Measurements from ENCODE around the gene KSR2.
"Not testable (repeated sequence)": the region's sequence is repeated elsewhere in the genome, so short reads cannot be mapped to it uniquely, and the experiment has no call there.

KSR2 gene

DNA sequence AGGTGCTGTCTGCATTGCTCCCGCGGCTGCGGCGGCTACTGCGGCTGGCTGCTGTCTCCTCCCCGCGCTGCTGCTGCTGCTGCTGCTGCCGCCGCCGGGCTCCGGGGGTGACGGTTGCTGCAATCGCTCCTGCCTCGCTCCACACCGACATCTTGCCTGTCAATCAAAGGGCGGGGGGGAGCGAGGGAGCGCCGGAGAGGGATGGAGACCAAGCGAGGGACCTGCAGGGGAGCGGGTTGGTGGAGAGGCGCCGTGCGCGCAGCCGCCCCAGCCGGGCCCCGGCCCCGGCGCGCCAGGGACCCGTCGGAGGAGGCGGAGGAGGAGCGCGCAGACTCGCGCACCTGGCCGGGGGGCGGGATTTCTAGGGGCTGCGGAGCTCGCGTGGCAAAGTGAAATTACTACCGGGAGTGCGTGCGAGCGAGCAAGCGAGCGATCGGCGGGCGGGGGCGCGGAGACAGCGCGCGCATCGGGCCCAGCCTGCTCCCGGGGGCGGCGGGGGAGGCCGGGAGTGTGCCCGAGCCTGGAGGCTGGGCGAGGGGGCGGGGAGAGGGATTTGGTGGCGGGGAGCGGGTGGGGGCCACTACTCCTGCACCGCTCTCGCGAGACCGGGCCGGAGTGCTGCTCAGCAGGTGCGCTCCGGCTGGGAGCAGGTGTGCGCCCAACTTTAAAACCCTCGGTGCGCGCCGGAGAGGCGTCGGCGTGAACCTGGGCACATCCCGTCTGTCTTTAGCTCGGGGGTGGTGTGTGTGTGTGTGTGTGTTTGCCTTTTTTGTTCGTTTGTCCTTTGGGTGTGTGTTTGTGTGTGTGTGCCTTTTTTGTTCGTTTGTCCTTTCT lies at the start of gene KSR2:
KSR2 (minus strand) TSS at position 165 of the 834 bp plus-strand sequence. CDS start 735 bp downstream, outside the sequence.
- DNase-seq (ENCODE audit: low read depth in 2 of 2), result peak; percentile 31 to 49

DNA sequence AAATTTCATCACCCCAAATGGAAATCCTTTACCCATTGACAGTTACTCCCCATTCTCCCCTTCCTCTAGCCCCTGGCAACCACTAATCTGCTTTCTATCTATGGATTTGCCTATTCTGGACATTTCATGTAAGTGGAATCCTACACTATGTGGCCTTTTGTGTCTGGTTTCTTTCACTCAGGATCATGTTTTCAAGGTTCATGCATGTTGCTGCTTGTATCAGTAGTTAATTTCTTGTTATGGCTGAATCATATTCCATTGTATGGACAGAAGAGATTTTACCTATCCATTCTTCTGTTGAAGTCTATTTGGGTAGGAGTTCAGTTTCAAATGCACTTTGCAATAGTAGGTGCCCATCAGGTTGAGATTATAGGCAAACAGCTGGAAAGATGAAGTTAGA lies 49.1 kb upstream of the KSR2 start:
- no peak for DNase-seq (ENCODE audit: low read depth in 2 of 2)

DNA sequence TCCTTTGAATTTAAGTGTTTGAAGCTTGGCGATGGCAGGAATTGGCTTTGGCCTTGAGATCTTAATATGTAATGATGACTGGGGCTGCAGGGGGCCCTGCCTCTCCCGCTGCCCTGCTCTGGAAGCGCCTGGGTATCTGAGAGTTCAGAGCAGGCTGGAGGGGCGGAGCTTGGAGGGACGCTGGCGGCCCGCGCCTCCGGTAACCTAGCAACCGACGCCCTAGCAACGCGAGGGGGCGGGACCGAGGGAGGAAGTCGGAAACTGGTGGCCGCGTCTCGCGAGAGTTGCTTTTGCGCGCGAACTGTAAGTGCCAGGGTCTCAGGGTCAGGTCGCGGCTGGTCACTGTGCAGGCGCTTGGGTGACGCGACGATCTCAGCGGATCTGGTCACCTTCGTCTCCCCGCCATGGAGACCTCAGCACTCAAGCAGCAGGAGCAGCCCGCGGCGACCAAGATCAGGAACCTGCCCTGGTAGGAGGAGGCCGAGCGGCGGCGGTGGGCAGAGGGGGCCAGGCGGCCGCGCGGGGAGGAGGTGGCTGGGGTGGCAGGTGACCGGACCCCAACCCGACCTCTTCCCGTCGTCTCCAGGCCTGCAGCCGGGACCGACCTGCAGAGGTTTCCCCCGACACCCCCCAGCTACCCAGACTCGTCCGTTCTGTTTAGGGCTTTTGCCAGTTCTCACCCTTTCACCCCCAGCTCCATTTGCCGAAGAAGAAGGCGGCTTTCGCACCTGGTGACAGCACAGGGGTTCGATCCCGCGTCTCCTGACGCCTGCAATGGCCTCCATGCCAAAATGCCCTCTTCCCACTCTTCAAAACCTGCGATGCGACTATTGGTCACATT lies 47.9 kb upstream of the KSR2 start, which contains the start of gene RFC5:
RFC5 (plus strand) TSS at position 280 of the 841 bp plus-strand sequence; CDS start at position 405, 125 bp downstream.
- DNase-seq (ENCODE audit: low read depth in 2 of 2), result peak; percentile 95 to 97

DNA sequence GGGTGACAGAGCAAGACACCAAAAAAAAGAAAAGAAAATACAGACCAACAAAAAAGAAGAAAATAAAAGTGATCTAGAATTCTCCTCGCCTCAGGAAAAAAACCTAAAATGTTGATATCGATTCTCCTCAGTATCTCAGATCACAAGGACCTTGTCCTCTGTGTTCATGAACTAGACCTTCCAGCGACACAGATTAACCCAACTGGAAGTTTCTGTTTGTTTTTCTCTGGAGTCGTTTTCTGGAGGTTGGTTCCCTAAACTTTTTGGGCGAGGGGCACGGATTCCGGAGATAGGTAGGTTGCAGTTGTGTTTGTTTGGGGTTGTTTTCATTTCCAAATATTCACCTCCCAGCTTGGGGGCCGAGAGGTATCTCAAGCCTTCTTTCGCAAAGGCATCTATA lies 47.2 kb upstream of the KSR2 start:
- DNase-seq (ENCODE audit: low read depth in 2 of 2), result no peak

DNA sequence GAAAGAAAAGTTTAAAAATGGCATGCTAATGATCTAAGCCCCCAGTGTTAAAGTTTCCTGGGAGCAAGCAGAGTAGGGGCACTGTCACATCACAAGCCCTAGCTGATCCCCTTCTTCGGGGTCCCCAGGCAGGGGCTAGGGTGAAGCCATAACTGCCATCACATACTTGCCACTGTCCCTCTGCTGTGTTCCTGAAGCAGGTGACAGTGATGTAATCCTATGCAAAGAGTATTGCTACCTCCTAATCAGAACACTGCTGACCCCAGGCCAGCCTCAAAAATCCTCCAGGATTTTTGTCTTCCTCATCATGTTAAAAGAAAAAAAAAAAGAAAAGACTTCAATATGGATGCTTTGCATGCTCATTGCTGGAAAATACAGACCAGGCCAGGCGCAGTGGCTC lies 46.5 kb upstream of the KSR2 start:
- DNase-seq (ENCODE audit: low read depth in 2 of 2), result no peak

DNA sequence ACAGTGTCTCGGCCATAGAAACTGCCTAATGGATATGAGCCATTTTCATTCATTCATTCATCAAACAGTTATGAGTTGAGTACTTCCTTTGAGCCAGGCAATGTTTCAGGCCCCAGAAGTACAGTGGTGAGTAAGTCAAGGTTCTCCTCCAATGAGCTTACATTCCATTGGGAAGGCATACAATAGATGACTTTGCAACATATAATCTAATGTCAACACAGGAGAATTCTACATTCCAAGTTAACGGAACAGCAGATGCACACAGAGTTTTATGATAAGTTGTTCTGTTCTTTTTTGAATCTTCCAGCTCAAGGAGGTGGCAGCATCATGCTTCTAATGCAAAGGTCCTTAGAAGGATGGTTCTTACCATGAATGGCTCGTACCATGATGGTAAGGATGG lies 44.5 kb upstream of the KSR2 start:
- DNase-seq (ENCODE audit: low read depth in 2 of 2), result no peak

DNA sequence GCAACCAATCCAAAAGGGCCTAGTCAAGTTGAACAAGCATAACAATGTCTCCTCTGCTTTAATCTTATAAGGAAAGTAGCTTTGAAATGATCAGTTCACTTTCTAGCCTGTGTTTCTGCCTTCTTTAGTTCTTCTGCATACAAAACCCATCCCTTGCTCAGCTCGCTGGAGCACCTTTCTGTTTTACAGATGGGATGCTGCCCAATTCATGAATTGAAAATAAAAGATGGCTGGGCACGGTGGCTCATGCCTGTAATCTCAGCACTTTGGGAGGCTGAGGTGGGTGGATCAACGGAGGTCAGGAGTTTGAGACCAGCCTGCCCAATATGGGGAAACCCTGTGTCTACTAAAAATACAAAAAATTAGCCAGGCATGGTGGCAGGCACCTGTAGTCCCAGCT lies 43.2 kb upstream of the KSR2 start:
- no peak for DNase-seq (ENCODE audit: low read depth in 2 of 2)

DNA sequence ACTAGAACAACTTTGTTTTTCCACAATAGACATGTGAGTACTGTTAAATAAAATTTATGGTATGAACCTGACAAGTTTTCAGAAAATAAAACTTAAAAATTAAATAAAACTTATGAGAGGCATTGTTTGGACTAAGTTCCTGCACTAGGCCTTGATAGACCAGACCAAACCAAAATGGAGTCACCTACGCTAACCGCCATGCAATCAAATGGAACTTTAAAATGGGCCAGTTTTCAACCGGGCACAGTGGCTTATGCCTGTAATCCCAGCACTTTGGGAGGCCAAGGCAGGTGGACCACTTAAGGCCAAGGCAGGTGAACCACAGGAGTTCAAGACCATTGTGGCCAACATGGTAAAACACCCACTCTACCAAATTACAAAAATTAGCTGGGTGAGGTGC lies 42.6 kb upstream of the KSR2 start:
- DNase-seq (ENCODE audit: low read depth in 2 of 2), result no peak

DNA sequence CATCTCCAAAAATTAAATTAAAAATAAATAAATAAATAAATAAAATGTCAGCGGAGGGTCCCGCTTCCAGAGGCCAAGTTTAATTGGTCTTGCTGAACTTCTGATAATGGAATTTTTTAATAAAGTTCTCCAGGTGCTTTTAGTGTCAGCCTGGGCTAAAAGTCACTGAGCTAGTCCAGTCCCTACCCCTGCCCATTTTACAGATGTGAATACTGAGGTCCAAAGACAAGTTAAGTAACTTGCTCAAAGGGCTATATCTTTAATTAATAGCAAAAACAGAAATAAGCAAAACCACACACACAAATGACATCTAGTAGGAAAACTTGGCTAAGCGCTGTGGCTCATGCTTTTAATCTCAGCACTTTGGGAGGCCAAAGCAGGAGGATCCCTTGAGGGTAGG lies 42.1 kb upstream of the KSR2 start:
- no peak for DNase-seq (ENCODE audit: low read depth in 2 of 2)

DNA sequence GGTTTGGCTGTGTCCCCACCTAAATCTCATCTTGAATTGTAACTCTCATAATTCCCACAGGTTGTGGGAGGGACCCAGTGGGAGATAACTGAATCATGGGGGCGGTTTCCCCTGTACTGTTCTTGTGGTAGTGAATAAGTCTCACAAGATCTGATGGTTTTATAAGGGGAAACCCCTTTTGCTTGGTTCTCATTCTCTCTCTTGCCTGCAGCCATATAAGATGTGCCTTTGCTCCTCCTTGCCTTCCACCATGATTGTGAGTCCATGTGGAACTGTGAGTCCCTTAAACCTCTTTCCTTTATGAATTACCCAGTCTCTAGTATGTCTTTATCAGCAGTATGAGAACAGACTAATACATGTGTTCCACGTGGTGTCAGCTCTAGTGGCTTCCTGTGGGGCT lies 31.0 kb upstream of the KSR2 start:
- DNase-seq (ENCODE audit: low read depth in 2 of 2), result not testable (repeated sequence)

DNA sequence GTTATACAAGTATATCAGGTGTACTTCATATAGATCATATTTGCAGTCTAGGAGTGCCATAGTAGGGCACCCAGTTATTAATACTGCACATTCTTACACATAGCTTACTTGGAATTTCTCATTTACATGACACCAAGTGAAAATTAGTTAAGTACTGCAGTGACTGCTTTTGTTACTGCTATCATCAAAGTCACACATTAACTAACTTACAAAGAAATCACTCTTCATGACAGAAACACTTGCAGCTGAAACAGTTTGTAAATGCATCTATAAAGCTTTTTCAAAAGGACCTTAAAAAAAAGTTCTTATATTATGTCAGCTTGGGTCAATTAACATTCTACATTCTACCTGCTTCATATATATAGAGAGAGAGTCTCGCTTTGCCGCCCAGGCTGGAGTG lies 29.9 kb upstream of the KSR2 start:
- DNase-seq (ENCODE audit: low read depth in 2 of 2), result no peak

DNA sequence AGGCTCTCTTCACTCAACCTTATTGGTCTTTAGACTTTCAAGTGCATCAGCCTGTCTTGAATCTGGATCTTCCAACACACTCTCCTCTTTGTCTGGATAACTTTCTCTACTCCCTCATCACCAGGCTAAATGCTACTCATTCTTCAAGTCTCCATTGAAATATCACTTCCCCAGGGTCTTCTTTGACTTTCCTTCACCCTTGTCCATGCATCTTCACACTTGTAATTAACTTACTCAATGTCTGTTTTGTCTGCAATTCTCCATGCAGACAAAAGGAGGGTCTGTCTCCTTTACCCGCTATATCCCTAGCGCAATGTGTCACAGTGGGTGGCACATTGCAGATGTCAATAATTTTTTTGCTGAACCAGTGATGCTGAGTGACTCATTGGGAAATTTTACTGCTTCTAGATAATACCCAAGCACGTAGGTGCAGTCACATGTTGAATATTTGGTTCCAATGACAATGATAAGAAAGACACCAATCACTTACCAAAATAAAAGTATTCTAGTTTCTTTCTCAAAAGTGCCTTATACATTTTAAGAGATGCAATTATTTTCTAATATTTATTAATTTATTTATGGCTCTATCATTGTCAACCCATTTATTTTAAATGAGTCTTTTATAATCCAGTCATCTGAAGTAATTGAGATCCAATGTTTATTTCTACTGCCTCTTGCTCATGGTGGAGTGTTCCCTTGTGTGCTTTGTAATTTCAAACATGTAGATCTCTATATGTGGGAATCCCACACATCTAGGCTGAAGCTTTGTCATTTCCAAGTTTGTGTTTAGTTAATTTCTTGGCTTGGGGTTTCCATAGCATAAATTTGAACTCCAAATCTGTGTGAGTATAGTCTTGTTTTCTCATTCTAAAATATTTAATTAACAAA lies 26.0 kb upstream of the KSR2 start:
- no peak for DNase-seq (ENCODE audit: low read depth in 2 of 2)

DNA sequence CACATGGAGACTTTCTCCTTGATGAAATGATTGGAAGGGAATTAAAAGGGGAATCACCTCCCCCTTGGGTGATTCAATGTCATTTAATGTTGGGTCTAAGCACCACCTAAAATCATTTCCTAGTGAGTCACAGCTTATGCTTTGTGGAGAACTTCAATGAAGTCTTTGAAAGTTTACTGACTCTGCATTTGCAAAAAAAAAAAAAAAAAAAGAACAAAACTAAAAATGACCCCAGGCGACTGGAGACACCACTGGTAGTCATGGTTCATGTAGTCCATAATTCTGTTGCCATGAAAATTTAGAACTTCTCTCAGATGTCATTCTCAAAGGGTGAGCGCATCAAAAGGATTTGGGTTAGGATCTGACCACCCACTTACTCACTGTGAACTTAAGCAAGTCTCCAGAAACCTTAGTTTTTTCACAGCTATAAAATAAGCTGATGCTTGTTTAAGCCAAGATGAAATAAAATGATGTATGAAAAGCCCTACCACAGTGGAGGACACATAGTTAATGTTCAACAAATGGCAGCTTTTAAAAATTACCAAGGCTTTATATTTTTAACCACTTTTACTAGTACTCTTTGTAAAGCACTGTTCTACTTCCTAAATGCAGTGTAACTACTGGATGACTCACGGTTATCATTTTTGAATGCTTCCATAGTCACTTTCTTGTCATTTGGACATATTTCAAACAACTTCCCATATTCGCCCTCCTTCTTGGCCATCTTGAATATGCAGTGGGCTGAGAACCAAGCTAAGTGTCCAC lies 18.1 kb upstream of the KSR2 start:
- DNase-seq (ENCODE audit: low read depth in 2 of 2), result no peak

DNA sequence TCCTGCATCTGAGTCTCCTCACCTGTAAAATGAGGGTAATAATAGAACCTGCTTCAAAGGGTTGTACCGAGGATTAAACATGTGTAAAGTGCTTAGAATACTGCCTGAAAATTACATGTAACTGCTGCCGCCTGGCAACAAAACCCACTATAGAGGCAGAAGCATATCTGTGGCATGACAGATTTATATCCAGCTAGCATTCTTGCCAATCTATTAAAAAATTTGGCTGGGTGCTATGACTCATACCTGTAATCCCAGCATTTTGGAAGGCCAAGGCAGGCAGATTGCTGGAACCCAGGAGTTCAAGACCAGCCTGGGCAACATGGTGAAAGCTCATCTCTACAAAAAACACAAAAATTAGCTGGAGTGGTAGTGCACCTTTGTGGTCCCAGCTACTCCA lies 16.4 kb upstream of the KSR2 start:
- no peak for DNase-seq (ENCODE audit: low read depth in 2 of 2)

DNA sequence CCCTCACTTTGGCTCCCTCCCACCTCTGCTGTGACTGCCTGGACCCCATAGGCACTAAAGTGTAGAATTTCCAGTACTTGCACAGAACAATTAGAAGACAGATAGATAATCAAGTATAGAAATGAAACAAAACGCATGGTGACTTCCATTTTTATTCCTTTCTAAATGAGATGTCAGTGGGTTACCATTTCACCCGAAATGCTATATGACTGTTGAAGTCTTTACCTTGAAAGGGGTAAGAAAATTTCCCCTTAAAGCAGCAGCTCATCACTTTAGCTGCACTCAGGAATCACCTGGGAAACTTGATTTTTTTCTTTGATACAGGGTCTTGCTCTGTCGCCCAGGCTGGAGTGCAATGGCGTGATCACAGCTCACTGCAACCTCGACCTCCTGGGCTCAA lies 12.5 kb upstream of the KSR2 start:
- DNase-seq (ENCODE audit: low read depth in 2 of 2), result no peak

DNA sequence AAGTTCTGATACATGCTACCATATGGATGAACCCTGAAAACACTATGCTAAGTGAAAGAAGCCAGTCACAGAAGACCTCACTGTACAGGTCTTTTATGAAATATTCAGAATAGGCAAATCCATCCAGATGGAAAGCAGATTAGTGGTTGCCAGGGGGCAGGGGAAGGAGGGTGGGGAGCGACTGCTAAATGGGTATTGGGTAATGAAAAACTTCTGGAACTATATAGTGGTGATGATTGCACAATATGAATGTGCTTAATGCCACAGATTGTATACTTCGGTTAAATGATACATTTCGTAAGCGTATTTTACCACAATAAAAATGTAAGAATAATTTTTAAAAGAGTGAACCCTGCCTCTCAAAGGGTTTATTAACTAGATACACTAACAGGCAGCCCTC lies 11.8 kb upstream of the KSR2 start:
- DNase-seq (ENCODE audit: low read depth in 2 of 2), result no peak

DNA sequence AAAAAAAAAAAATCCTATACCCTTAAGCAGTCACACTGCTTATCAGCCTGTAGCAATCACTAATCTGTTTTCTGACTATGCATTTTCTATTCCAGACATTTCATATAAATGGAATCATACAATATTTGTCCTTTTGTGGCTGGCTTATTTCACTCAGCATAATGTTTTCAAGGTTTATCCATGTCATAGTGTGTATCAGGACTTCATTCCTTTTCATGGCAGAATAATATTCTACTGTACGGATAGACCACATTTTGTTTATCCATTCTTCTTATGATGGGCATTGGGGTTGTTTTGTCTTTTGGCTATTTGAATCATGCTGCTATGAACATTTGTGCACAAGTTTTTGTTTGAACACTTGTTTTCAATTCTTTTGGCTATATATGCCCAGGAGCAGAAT lies 8.6 kb upstream of the KSR2 start:
- DNase-seq (ENCODE audit: low read depth in 2 of 2), result no peak

DNA sequence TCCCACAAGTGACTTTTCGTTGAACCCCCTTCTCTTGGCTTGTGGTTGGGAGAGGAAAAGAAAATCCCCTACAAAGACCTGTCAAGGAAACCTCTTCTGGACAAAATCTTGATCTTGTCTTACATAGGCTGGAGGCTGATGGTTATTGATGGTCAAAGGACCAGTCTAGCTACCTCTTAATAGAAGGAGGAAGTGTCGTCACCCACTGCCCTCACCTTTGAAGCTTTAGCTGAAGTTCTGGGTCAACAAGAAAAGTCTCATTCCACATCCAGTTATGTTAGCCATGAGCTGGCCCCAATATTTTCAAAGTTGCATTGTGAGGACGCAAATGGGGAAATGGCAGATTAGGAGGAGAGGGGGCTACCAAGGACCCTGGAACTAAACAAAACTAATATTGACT lies 6.2 kb upstream of the KSR2 start:
- no peak for DNase-seq (ENCODE audit: low read depth in 2 of 2)

DNA sequence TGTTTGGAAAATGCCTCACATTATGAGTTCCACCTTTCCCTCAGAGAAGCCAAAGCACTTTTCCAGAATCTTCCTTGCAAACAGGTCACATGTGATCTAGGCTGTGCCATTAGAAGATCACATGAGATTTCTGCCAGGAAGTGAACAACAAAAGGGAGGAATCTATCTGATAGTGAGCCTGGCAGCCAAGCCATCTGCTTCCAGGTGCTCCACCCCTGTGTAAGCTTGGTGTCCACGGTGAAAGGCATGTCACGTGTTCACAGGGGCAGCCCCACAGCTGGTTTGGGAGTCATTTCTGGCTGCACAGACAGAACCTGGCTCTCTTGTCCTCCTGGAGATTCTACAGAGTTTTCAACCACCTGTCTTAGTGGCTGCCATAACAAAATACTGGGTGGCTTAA lies 3.5 kb upstream of the KSR2 start:
- no peak for DNase-seq (ENCODE audit: low read depth in 2 of 2)

DNA sequence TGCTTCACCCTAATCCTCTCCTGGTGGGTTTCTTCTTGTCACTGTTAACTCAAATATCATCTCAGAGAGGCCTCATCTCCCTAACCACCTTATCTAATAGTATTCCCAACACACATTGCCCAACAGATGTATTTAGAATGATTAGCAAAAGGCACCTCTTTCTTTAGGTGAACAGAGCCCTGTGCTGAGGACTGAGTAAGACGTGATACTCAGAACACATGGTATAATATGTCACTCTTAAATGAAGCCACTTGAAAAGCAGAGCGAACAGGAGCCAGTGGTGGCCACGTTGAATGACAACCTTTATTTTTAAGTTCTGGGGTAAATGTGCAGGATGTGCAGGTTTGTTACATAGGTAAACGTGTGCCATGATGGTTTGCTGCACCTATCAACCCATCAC lies 1.5 kb upstream of the KSR2 start:
- no peak for DNase-seq (ENCODE audit: low read depth in 2 of 2)

DNA sequence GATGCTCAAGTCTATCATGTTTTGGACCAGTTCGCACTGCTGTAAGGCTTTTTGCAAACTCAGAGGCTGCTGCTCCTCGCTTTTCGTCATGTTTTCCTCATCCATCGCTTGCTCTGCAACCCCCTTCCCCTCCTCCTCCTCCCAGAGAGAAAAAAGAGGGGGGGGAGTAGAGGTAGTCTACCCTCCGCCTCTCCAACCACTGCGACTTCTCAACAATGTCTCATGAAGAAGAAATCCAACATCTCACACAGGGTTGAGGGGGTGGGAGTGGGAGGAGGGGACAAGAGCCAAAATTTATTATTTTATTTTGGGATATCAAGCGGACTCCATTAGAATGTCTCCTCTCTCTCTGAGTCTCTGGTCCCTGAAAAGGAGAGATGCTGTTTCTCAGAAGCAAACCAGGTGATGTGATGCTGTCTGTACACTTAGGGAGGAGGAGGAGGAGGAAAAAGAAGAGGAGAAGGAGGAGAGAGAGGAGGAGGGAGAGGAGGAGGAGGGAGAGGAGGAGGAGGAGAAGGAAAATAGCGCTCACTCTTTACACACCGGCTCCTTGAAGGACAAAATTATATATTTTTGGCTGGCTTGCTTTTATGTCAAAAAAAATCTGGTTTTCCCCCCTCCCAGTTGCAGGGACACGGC lies 520 bp downstream of the KSR2 start:
- no peak for DNase-seq (ENCODE audit: low read depth in 2 of 2)

Data from stimulated activated CD8-positive, alpha-beta memory T cell treated with anti-CD3 and anti-CD28 coated beads, Interleukin-15, amount 100 ng/mL, for 48 hours (primary cell).